NCI-H748 treated with DMSO at 0.1 percent for 48 hours (cell line): ENCODE results near the gene KCNMA1.
"Not testable (repeated sequence)": the region's sequence is repeated elsewhere in the genome, so short reads cannot be mapped to it uniquely, and the experiment has no call there.

Experiments
- DNase-seq: peaks from one replicate; lab custom pipeline; 2025; lab: John Stamatoyannopoulos, UW

KCNMA1 gene

GRCh38 chr10:77583527-77583926 lies 54.1 kb downstream of the KCNMA1 start:
- no peak for DNase-seq

DNA sequence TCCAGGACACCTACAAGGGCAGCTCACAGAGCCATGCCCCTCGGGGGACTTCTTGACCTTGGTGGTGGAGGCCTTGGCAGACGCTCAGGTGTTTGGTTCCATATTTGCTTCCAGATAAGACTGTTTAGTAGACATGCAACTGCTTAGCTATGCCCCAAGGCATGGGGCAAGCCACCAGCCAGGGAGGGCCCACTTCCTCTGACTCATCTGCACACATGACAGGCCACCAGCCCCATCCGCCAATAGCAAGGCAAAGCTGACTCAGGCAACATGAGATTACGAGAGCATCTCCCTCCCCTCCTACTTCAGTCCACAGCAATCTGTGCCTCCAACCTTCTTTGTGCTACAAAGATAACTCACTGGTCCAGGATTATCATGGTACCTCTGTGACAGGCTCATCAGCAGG lies 54.9 kb downstream of the KCNMA1 start:
- DNase-seq = no peak

GRCh38 chr10:77581738-77582137 lies 55.9 kb downstream of the KCNMA1 start:
- no peak for DNase-seq

- DNase-seq = no peak
Observed at GRCh38 chr10:77580482-77580881, 57.1 kb downstream of the KCNMA1 start.

- no peak for DNase-seq
Observed at GRCh38 chr10:77578583-77579227, 58.9 kb downstream of the KCNMA1 start.

DNA sequence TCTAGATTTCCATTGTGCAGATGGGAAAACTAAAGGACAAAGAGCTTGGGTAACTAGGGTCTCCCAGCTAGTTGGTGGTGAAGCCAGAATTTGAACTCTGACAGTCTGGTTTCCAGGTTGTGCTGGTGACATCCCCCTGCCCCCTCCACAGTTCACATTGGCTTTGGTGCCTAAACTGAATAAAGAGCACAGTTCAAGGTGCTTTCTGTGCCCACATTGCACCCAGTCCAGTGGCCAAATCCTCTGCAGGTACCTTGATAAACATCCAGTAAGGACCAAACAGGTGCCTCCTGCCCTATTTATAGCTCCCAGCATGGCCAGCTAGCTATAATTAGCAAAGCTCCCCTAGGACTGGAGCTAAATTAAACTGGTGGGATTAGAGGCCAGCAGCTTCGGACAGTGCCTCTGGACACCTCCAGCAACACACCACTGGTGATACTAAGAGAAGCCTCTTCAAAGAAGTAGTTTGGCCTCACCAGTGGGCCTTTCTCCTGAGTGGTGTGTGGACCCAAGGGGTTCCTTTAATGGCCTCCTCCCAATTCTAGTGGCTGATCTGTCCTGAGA lies 59.9 kb downstream of the KCNMA1 start:
- DNase-seq = no peak

DNA sequence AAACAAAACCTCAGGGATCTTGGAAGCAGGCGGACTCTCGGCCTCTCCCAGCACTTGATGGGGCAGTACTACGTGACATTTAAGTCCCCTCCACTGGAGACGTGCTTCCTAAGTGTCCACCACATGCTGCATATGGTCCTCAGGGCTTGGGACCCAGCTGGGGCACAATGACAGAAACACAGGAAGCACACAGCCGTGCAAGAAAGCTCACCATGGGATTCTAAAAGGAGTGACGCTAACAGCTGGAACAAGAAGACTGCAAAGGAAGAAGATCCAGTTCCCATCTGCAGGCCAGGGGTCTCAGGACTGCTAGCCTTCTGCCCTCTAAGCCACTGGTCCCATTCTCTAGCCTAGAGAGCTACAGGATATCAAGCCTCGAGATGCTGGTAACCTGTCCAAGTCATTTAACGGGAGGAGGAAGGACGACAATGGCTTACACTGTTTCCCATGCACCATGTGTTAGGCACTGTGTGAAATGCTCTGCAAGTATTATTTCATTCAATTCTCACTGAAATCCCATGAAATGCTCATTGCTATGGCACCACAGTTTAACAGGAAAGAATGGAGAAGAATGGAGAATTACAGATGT lies 61.1 kb downstream of the KCNMA1 start:
- no peak for DNase-seq

DNA sequence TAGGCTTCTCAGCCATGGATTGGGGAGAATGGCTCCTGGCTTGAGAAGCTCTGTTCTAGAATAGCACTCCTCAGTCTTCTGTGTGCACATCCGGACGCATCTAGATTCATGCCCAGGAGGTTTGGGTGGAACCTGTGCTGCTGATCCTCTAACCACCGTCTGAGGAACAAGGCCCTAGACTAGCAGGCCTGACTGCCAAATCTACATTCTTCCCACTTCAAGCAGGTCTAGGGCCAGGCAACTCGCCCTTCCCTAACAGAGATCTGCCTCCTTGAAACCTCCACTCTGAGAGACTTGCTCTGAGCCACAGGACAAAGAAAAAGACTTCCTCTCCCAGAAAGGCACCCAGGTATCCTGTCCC lies 61.6 kb downstream of the KCNMA1 start:
- no peak for DNase-seq

DNA sequence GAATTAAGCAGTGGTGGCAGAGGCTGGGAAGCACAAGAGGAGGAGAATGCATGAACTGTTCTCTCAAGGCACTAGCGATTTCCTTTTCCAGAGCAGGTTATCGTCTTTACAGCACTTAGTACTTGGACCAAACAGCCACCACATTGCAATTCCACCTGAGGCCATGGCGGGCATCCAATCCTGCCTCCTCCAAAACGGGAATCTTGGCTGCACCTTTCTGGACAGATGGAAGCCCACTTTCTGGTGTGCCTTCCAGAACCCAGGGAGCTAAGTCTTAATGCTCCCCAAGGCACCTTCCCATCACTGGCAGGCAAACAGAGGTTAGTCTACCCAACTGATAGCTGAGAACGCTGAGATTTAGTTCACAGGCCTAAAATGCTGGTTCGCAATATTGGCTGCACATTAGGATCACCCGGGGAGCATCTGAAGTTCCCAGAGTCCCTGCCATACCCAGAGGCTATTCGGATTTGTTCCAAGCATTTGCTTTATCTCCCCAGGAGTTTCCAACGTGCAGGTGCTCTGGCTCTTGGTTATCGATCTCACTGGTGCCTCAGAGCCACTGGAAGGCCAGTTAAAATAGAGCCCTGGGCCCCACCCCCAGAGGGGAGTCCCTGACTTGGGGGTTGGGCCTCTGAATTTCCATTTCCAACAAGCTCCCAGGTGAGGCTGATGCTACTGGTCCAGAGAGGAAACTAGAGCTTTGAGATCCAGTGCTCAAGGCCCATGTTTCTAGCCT lies 62.2 kb downstream of the KCNMA1 start:
- DNase-seq = no peak

DNA sequence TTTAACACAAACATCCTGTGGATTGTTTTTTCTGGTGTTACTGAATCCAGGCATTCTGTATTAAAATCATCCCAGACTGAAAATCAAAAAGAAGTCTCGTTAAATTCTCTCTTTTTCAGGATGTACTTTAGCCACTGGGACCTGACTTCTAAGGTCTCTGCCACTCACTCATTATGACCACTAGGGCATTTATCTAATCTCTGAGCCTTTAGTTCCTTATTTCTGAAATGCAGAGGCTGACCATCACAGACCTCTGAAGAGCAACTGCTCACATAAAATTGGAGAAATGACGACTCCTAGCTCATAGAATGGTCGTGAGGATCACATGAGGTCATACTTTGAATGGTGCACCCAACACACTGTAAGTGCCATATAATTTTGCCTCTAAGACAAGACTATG lies 63.2 kb downstream of the KCNMA1 start:
- no peak for DNase-seq

DNA sequence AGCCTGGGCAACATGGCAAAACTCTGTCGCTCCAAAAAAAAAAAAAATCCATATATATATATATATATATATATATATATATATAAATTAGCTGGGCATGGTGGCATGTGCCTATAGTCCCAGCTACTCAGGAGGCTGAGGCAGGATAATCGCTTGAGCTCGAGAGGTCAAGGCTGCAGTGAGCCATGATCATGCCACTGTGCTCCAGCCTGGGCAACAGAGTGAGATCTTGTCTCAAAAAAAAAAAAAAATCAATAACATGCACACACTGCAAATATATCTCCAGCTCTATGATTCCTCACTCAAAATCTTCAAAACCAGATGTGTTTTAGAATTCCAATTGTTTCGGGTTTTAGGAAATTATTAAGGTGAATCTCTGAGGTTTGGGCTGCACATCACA lies 65.1 kb downstream of the KCNMA1 start:
- not testable (repeated sequence) for DNase-seq

DNA sequence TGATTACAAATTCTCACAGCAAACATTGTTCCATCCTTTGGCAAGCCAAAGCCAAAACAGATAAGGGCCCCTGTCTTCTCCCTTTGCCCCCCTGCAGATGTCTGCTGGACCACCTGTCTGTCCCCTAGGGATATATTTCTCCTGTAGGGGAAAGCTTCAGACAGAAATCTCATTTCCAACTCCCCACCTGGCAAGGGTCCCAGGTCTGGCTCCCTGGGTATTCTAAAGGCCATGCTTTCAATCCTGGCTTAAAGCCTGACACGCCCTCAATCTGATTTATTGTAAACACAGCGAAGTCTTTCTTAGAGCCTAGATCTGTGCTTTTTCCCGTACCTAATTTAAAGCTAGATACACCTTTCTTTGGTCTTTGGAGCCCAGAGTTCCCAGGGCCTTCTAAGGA lies 66.1 kb downstream of the KCNMA1 start:
- peak; percentile 22 for DNase-seq

GRCh38 chr10:77566914-77567566 lies 70.6 kb downstream of the KCNMA1 start:
- no peak for DNase-seq

- DNase-seq = no peak
Observed at GRCh38 chr10:77566236-77566635, 71.4 kb downstream of the KCNMA1 start.

DNA sequence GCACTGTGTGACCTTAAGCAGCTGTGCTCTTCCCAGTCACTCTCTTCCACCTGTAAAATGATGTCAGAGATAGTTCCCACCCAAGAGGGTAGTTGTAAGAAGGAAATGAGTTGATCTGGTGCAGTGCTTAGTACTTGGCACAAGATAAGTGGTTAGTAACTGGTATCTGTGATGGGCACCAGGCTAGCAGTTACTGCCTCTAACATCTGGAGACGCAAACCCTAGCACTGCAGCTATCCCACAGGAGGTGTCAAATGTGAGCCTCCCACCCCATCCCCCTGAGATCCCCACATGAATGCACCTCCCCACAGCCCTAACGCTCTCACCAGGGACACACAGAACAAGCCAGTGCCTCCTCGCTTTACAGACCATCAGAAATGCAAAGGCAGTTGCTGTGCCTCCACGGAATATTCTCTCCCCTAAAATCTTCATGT lies 72.0 kb downstream of the KCNMA1 start:
- no peak for DNase-seq

DNA sequence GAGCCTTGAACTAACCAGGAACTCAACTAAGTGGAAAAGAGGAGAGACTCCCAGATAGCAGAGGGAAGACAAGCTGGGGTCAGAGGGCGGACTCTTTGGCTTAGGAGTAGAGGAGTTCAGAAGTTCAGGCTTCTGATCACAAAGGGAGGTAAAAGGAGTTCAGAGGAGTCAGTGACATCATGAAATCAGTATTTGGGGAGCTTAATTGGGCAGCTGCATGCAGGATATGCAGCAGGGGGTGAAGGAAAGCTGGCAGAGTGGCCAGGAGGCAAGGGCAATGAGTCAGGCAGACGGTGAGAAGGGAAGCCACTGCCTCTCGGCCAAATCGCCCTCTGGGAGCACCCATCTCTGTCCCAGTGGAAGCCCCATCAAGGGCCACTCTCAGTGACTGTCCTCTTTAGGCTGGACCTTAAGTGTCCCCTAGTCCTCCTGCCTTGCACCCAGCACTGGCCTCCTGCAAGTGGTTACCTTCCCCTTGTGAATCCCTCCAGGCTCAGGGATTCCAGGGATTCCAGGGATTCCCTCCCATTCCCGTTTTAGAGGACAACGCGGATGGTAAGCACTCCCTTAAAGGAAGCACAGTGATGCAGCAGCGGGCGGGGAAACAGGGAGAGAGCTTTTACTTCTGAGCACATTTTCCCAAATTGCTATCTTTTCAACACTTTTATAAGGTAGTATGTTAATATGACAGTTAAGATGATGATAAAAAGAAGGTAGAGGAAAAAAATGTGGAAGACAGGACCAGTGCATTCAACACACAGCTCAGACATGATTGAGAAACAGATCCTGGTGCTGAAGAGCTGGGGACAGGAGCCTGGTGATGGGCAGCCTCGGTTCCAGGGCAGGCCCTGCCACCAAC lies 72.6 kb downstream of the KCNMA1 start:
- DNase-seq = no peak

DNA sequence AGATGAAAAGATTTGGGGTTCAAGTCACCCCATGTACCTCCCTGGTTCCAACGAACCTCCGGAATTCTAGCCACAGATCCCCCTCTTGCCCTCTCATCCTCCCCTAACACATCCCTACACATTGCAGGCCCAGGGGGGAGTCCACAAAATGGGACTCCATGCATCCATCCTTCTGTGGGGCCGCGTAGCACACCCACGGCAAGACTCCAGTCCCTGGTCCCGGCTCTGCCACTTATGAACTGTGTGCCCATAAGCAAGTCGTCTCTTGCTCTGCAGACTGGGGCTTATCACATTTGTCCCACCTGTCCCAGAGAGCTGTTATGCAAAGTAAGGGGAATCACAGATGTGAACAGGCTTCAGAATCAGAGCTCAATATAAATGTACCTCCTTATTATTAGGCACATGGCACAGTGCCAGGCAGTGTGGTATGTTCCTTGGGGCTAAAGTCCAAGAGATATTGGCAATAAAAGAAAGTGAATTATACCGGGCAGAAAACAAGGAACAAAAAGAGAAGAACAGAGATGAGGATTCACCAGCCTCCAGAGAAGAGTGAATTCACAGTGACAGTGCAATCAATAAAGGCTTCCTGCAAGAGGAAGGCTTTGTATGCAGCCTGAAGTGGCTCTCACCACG lies 73.9 kb downstream of the KCNMA1 start:
- no peak for DNase-seq

DNA sequence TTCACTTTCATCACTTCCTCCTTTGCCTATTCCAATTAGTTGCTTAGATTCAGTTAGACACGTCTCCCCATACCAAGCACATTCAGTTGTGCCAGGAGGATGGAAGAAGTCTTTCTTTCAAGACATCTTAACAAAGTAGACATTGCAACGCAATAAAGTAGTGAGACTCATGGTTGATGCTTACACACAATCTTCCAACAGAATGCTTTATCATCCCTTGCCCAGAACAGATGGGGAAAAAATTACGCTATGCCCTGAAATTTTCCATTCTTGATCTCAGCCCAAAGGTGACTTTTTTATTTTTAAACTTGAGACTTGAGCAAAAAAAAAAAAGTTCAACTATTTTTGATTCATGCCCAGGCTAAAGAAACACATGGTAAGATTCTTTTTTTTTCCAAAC lies 74.9 kb downstream of the KCNMA1 start:
- DNase-seq = no peak

DNA sequence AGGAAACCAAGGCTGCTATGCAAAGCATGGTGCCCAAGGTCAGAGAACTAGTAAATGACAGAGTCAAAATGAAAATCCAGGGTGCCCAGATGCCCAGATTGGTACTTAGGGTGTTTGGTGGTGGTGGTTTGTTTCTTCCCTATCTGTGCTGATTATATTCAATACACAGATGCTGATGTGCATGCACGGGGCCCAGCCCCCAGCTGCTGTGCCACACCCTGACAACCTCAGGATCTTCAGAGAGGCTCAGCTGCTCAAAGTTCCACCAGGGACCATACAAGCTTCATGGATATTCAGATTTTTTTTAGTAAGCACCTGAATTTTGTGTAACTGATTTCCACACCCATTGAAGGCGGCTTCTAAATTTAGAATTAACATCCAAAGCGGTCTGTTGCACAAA lies 75.6 kb downstream of the KCNMA1 start:
- DNase-seq = no peak

- no peak for DNase-seq
Observed at GRCh38 chr10:77560471-77560870, 77.1 kb downstream of the KCNMA1 start.

DNA sequence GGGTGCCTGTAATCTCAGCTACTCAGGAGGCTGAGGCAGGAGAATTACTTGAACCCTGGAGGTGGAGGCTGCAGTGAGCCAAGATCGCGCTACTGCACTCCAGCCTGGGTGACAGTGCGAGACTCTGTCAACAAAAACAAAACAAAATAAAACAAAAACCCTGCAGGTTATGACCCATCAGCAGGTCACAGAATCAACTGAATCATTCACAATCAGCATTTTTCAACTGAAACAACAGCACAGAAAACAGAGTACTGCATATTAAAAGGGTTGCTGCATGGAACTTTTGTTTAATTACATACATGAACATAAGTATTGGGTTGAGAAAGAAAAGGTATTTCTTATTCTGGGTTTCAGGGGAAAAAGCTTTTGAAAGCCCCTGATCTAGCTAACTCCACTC lies 77.6 kb downstream of the KCNMA1 start:
- DNase-seq = no peak
